Measurements from ENCODE around the gene FAM136A. TPM values are rescaled to one million over a fixed set of nuclear protein-coding genes. Genes with fewer than 3 reads are reported as not detected.

FAM136A gene
- total and polyA plus RNA-seq, 2 of the 13 experiments (the other 11 are each of a cell fraction or from before 2014, with no cell fraction given): 77.8 to 126 TPM

GRCh38 chr2:70344195-70344594 is 42.3 kb upstream of the FAM136A start (continued):
- TF ChIP-seq ZNF10 (CRISPR knock-in tag; IDR thresholded peaks at IDR 0.05; ENCODE audit: borderline replicate concordance, low read depth) (no peak), KDM3A (CRISPR knock-in tag; IDR thresholded peaks at IDR 0.05; ENCODE audit: low read depth) (no peak)

DNA sequence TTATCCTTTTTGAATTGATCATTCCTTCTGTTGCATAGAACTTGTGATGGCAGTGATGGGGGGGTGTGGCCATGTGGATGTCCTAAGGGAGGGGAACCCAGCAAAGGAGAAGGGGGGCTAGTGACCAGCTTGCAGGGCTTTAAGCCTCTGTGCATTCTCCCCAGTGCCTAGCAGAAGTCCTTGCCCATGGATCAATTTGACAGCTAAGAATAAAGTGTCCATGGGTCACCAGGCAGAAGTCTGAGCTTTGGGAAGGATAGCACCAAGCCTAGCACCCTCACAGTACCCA is 39.6 kb upstream of the FAM136A start:
- Histone ChIP-seq H3K79me2 (ENCODE audit: insufficient read depth, low read length) (no peaks in the 10 kb centered on the region), H3K9ac (ENCODE audit: insufficient read depth, low read depth, low read length) (no peak overlapping the region), H3K36me3 (replicated peaks in 1 of 2; ENCODE audit: control insufficient read depth in 1 of 2, insufficient read depth in 2 of 2, low read length in 2 of 2) (no peaks in the 10 kb centered on the region), H3K4me1 (ENCODE audit: insufficient read depth, low read length) (no peaks in the 10 kb centered on the region), H3K9me3 (ENCODE audit: low read length) (no peaks in the 10 kb centered on the region), H4K20me1 (ENCODE audit: insufficient read depth, low read length) (0 out of 2 replicates have a peak, but pooled peaks cover 3% of the 10 kb centered on the region), H3K27ac (ENCODE audit: extremely low read length, insufficient read depth, low read length) (no peak overlapping the region), H3K27me3 (ENCODE audit: control insufficient read depth in 1 of 2, insufficient read depth in 2 of 2, low read length in 2 of 2) (peaks cover 0 to 25% of the 10 kb centered on the region in 2 experiments; a peak in 1 of 5 replicates), H2AFZ (ENCODE audit: low read length) (no peak overlapping the region), H3K4me2 (ENCODE audit: low read depth, low read length) (no peak overlapping the region), H3K4me3 (replicated peaks in 1 of 3; ENCODE audit: insufficient read depth in 1 of 3, low read depth in 2 of 3, low read length in 3 of 3) (no peak overlapping the region)
- ATAC-seq (peak; percentile 22; the same call in 1 of the 3 replicates), FAIRE-seq (no peak), DNase-seq (ENCODE audit: low spot score) (no peak)
- TF ChIP-seq ZNF407 (CRISPR knock-in tag; IDR thresholded peaks at IDR 0.05; ENCODE audit: not compliant biosample characterization) (no peak), ATF4 (CRISPR knock-in tag; IDR thresholded peaks at IDR 0.05) (no peak), KMT2A (CRISPR knock-in tag; IDR thresholded peaks at IDR 0.05) (no peak), ZBTB3 (CRISPR knock-in tag; IDR thresholded peaks at IDR 0.05; ENCODE audit: borderline replicate concordance, low read depth) (no peak), YEATS4 (CRISPR knock-in tag; IDR thresholded peaks at IDR 0.05; ENCODE audit: borderline replicate concordance) (no peak), FOXC1 (CRISPR knock-in tag; IDR thresholded peaks at IDR 0.05; ENCODE audit: borderline replicate concordance) (0 out of 2 replicates have a peak, but pooled peaks have one; percentile 14), ZNF605 (CRISPR knock-in tag; IDR thresholded peaks at IDR 0.05) (0 out of 2 replicates have a peak, but pooled peaks have one; percentile 16), SMARCC2 (IDR thresholded peaks at IDR 0.05) (no peak)
- ChIA-PET CTCF (ENCODE audit: low intra/inter-chr PET ratio, low total read pairs) (interaction anchor here (0.7 to 4.5 kb wide), 6 partner anchors 213 to 314 kb away, joined by 3 to 66 read pairs (median 6); partner anchors contain the start of gene TGFA), POLR2A (no interaction called here)
- intact Hi-C loops (cut with micrococcal nuclease; ENCODE audit: unreplicated experiment): loop anchor here (1.0 to 2.0 kb wide), 4 partner anchors 37 to 307 kb away; no protein-coding TSS in a partner anchor
- BruUV-seq (replicated peaks): no TSS peak
- in situ Hi-C loops (cut with HindIII; ENCODE audit: extremely low pct_ligation_motif_present, low pct_unique_long_range_greater_than_20kb): loop anchor here (5.0 kb wide), 2 partner anchors 276 to 306 kb away; no protein-coding TSS in a partner anchor

All from HepG2 (cell line).